Activated naive CD4-positive, alpha-beta T cell treated with anti-CD3 and anti-CD28 coated beads, Interleukin-2, amount 10 ng/mL, durations not matched to agents 7 days and 5 days (primary cell): Measurements from ENCODE around the gene WWOX.
"Not testable (repeated sequence)": the region's sequence is repeated elsewhere in the genome, so short reads cannot be mapped to it uniquely, and the experiment has no call there.

ENCODE experiments used
- CTCF ChIA-PET: fragments of 350-600 bp; sonication (Branson Sonifier 250); formaldehyde crosslinking; loops from one replicate; lab custom pipeline; 2021; ENCODE audit warnings: antibody characterized with exemption; lab: Charles Lee
- DNase-seq: peaks from one replicate; pipeline ENCODE4 v3.0.0-alpha.2; 2020
- H3K27ac Mint-ChIP-seq: one replicate; pipeline ENCODE4 v1.8.0; 2021; ENCODE audit warnings: mild to moderate bottlenecking, moderate library complexity, mixed read lengths
- H3K27me3 Mint-ChIP-seq: one replicate; pipeline ENCODE4 v1.8.0; 2021; ENCODE audit warnings: mild to moderate bottlenecking, mixed read lengths
- H3K36me3 Mint-ChIP-seq: one replicate; pipeline ENCODE4 v1.8.0; 2021; ENCODE audit warnings: mixed read lengths
- H3K4me1 Mint-ChIP-seq: one replicate; pipeline ENCODE4 v1.8.0; 2021; ENCODE audit warnings: mixed read lengths
- H3K4me3 Mint-ChIP-seq: one replicate; pipeline ENCODE4 v1.8.0; 2021; ENCODE audit warnings: mild to moderate bottlenecking, moderate library complexity, mixed read lengths
- H3K9me3 Mint-ChIP-seq: one replicate; pipeline ENCODE4 v1.8.0; 2021; ENCODE audit warnings: mixed read lengths

The WWOX gene

DNA sequence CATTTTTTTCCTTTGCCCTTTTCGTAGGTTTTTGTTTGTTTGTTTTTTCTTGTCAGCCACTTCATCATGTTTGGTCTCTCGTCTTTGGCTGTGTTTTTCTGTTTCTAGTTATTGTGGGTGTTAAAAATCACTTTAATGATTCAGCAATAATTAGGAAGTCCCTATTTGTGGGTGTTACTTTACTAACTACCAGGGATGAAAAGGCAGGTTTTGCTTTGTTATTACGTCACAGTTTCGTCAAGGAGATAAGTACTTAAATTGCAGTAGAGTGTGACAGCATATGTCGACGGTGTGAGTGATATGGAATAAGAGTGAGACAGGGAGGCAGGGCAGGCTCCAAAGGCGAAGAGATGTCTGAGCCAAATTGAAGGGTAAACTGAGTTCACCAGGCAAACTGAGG, 479.6 kb downstream of the WWOX start:
- no peaks in the 10 kb centered on the region for H3K4me1 Mint-ChIP-seq
- H3K4me3 Mint-ChIP-seq: no peak overlapping the region
- H3K27ac Mint-ChIP-seq: no peak overlapping the region
- no peak for DNase-seq
- no peaks in the 10 kb centered on the region for H3K27me3 Mint-ChIP-seq
- no peaks in the 10 kb centered on the region for H3K36me3 Mint-ChIP-seq
- CTCF ChIA-PET: interaction anchor here (0.6 kb wide), 1 partner anchor 51 kb away, joined by 3 read pairs; no protein-coding TSS in a partner anchor
- H3K9me3 Mint-ChIP-seq: no peaks in the 10 kb centered on the region

DNA sequence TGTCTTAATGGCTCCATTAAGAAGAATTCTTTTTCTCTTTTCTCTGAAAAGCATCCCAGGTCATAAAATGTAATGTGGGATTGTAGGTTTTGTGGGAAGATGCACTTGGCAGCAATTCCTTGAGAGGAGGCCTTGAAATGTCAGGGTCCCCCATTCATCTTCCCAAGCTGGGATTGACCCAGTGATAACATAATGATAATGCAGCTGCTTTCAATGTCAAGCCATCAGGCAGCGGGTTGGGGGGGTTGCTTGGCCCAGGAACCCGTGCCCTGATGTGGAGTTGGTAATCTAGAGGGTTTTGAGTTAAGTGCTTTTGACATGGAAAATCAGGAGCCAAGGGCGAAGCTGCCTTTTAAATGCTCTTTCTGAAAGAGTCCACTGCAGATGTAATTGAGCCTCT, 484.0 kb downstream of the WWOX start:
- Mint-ChIP-seq H3K4me1 (no peaks in the 10 kb centered on the region), H3K4me3 (no peak overlapping the region)
- CTCF ChIA-PET: no interaction called here

DNA sequence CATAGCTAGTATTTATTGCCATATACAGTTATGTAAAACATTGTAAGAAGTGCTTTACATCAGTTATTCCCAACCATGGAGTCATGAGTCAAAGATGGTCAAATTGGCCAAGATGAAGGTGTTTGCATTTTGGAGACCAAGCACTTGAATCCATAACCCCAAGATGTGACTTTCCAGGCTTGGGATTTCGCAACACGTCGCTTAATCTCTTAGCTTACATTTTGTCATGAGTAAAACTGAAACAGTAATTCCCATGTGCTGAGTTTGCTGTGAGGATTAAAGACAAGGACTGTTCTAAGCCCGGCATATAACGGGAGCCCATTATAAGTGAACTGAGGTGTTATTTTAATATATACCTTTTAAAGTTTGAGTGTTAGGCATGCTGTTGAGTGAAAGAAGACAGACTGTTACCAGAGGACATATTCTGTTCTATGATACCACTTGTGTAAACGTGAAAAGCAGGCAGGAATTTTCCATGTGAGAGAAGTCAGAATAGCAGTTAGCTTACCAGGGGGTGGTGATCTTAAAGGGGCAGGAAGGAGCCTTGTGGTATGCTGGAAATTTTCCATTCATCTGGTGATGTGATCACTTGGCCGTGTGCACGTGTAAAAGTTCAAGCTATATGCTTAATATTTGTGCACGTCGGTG, 484.9 kb downstream of the WWOX start:
- Mint-ChIP-seq H3K4me1 (no peaks in the 10 kb centered on the region), H3K9me3 (peaks cover 4% of the 10 kb centered on the region), H3K27ac (no peak overlapping the region), H3K27me3 (no peaks in the 10 kb centered on the region), H3K4me3 (no peak overlapping the region), H3K36me3 (no peaks in the 10 kb centered on the region)
- DNase-seq: no peak
- CTCF ChIA-PET: no interaction called here

More for the DNA sequence above, 484.0 kb downstream of the WWOX start:
- no peaks in the 10 kb centered on the region for H3K27me3 Mint-ChIP-seq
- no peak overlapping the region for H3K27ac Mint-ChIP-seq
- peaks cover 4% of the 10 kb centered on the region for H3K9me3 Mint-ChIP-seq
- no peaks in the 10 kb centered on the region for H3K36me3 Mint-ChIP-seq
- DNase-seq: no peak

DNA sequence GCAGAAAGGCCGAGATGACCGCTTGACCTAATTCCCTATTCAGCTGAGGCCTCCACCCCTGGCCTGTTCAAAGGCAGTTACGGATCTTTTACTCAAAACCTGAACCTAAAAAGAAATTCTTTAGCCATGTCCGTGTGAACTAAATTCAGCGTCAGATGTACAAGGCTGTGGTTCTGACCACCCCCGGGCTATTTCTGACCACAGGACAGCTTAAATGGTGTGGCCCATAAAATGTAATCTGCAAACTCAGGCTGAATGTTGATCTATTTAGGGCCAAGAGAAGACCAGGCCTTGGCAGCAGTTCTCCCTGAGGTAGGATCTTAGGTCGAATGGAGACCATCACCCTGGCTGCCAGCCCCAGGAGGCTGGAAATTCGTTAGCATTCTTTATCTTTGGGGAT, 485.5 kb downstream of the WWOX start:
- CTCF ChIA-PET: no interaction called here
- no peaks in the 10 kb centered on the region for H3K27me3 Mint-ChIP-seq

DNA sequence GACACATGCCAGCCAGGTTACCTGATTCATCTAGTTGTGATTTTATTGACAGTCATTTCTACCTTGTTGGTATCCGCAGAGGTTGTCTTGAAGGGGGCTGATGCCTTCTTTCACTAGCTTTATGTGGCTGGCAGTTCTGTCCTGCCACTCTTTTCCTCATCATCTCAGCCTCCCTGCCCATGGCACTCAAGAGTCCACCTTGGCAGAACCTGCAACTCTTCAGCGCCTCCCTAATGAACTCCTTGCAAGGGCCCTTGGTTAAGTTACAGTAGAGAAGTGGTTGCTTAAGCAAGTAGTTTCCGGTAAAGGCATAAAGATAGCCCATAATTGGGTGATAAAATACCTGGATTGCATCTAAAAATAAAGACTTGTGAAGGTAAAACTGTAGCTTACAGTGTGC, 489.9 kb downstream of the WWOX start:
- no peaks in the 10 kb centered on the region for H3K36me3 Mint-ChIP-seq
- CTCF ChIA-PET: no interaction called here
- H3K4me3 Mint-ChIP-seq: no peak overlapping the region
- H3K27me3 Mint-ChIP-seq: no peaks in the 10 kb centered on the region
- H3K27ac Mint-ChIP-seq: no peak overlapping the region
- H3K4me1 Mint-ChIP-seq: no peaks in the 10 kb centered on the region
- no peak for DNase-seq
- H3K9me3 Mint-ChIP-seq: peaks cover 4% of the 10 kb centered on the region

More for the DNA sequence above, 485.5 kb downstream of the WWOX start:
- H3K27ac Mint-ChIP-seq: no peak overlapping the region
- no peak for DNase-seq
- H3K4me1 Mint-ChIP-seq: no peaks in the 10 kb centered on the region
- H3K9me3 Mint-ChIP-seq: peaks cover 4% of the 10 kb centered on the region
- H3K36me3 Mint-ChIP-seq: no peaks in the 10 kb centered on the region
- no peak overlapping the region for H3K4me3 Mint-ChIP-seq

DNA sequence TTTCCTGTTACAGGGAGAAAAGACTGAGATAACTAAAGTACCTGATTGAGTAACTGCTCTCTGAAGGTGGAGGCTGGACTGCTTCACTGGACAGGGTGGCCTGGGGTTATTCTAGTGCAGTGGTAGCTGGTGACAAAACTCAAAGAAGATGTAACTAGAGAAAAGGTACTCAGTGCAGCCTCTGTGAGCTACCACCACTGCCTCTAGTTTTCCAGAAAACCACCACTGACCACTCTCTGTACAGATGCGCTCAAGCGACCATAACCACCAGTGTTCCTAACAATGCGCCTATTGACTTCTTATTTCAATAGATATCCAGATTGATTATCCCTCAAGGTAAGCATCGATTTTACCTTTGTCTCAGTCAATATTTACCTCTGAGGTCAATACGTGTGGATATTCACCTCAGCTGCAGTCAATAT, 492.2 kb downstream of the WWOX start:
- Mint-ChIP-seq H3K27me3 (no peaks in the 10 kb centered on the region), H3K36me3 (no peaks in the 10 kb centered on the region), H3K27ac (no peak overlapping the region), H3K4me3 (no peak overlapping the region), H3K9me3 (peaks cover 2% of the 10 kb centered on the region), H3K4me1 (no peaks in the 10 kb centered on the region)
- CTCF ChIA-PET: no interaction called here
- DNase-seq: no peak

DNA sequence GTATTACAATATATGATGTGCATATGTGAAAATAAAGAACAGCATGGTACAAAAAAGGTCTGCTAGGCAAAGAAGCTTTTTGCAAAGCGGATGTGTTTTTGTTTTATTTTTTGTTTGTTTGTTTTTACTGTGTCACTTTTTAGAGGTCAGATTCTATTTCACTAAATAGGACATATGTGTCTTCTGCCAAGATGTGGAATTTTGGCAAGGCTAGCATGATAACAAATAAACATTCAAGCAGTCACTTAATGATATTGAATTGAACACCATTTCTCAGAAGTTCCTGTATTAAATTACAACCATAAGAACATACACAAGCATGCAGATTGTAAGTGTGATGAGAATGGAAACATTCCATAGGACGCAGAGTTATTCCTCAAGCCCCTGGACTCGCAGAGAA, 492.7 kb downstream of the WWOX start:
- CTCF ChIA-PET: no interaction called here
- no peak for DNase-seq
- Mint-ChIP-seq H3K4me3 (no peak overlapping the region), H3K36me3 (no peaks in the 10 kb centered on the region), H3K4me1 (no peaks in the 10 kb centered on the region), H3K27ac (no peak overlapping the region), H3K27me3 (no peaks in the 10 kb centered on the region), H3K9me3 (peaks cover 2% of the 10 kb centered on the region)

DNA sequence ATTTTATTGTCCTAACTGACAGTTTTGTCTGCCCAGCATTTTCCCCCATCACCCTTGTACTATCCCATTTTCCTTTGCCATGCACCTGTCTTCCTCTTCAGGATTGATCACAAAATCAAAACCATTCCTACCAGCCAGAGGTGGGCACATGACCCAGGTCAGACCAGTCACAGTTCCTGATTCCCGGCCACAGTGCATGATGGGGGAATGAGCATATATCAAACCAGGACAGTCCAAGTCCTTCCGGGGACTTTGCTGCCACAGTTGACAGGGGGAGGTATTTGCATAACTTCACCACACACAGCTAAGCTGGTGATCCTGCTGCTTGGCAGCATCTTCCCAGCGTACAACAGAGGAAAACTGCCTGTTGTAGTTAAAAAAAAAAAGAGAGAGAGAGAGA, 493.9 kb downstream of the WWOX start:
- no peaks in the 10 kb centered on the region for H3K4me1 Mint-ChIP-seq
- no peaks in the 10 kb centered on the region for H3K36me3 Mint-ChIP-seq
- CTCF ChIA-PET: no interaction called here
- H3K9me3 Mint-ChIP-seq: no peaks in the 10 kb centered on the region
- no peak overlapping the region for H3K4me3 Mint-ChIP-seq
- H3K27me3 Mint-ChIP-seq: no peaks in the 10 kb centered on the region
- H3K27ac Mint-ChIP-seq: no peak overlapping the region
- no peak for DNase-seq

DNA sequence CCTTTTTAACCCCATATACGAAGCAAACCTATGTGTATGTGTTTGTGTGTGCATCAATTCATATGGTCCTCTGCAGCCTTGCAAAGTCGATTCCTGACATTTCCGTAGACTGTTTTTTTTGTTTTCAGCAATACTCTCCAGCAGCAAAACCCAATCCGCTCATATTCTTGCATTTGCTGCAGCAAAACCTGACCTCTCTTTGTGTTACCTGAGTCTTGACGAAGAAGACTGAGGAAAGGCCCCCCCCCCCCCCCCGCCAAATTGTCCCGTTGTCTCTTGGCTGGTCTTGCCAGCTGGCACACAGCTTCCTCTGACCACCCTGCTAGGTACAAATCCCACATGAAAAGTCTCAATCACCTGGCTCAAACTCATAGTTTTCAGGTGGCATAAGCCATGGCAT, 494.7 kb downstream of the WWOX start:
- Mint-ChIP-seq H3K27me3 (no peaks in the 10 kb centered on the region), H3K4me3 (no peak overlapping the region), H3K36me3 (no peaks in the 10 kb centered on the region), H3K4me1 (no peaks in the 10 kb centered on the region), H3K27ac (no peak overlapping the region), H3K9me3 (no peaks in the 10 kb centered on the region)
- CTCF ChIA-PET: no interaction called here
- DNase-seq: no peak

DNA sequence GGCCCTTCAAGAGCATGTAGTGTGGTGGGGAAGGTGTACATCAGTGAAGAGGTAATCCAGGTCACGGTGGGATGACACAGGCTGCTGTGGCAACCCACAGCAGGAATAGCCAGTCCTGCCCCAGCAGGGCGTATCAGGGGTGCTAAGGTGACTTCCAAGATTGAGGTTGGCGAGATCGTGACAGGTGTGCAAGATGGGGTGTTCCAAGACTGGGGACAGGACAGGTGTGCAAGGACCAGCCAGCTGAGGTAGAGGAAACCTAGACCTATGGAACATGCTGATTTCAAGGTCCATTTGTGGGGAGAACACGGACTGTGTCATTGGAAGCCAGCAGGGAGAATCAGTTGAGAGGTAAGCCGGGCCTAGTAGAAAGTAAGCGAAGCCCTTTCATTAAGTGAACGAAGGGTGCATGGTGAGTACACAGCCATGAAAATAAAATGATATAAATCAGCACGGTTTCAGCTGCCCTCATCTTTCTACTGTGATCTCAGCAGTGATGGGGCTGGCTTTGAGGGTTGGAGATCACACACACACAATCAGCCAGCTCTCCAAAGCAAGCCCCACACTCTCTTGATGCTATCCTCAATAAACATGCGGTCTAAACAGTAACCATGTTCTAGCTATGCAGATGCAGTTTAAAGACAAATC, 497.0 kb downstream of the WWOX start:
- no peaks in the 10 kb centered on the region for H3K9me3 Mint-ChIP-seq
- no peaks in the 10 kb centered on the region for H3K4me1 Mint-ChIP-seq
- DNase-seq: no peak
- no peak overlapping the region for H3K27ac Mint-ChIP-seq
- no peak overlapping the region for H3K4me3 Mint-ChIP-seq
- CTCF ChIA-PET: no interaction called here
- no peaks in the 10 kb centered on the region for H3K27me3 Mint-ChIP-seq
- no peaks in the 10 kb centered on the region for H3K36me3 Mint-ChIP-seq

DNA sequence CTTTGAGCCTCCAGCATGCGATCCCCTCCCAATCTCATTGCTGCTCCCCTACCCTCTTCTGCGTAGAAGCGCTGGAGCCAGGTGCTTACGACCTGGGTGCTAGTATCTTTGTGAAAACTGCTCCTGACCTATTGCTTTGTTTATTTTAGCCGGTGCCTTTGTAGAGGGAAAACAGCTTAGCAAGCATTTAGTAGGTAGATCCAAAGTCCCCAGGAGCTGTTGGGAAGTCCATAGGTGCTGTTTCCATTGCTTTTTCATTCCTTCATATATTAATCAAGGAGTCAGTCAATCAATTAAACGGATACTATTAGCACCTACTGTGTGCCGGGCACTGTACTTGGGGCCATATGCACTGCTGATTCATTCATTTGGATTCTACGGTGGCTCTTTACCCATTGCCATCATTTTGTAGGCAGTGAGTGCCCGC, 497.6 kb downstream of the WWOX start:
- H3K27me3 Mint-ChIP-seq: no peaks in the 10 kb centered on the region
- CTCF ChIA-PET: no interaction called here
- no peak overlapping the region for H3K4me3 Mint-ChIP-seq
- no peaks in the 10 kb centered on the region for H3K9me3 Mint-ChIP-seq
- H3K4me1 Mint-ChIP-seq: no peaks in the 10 kb centered on the region
- no peak overlapping the region for H3K27ac Mint-ChIP-seq
- no peak for DNase-seq
- no peaks in the 10 kb centered on the region for H3K36me3 Mint-ChIP-seq

DNA sequence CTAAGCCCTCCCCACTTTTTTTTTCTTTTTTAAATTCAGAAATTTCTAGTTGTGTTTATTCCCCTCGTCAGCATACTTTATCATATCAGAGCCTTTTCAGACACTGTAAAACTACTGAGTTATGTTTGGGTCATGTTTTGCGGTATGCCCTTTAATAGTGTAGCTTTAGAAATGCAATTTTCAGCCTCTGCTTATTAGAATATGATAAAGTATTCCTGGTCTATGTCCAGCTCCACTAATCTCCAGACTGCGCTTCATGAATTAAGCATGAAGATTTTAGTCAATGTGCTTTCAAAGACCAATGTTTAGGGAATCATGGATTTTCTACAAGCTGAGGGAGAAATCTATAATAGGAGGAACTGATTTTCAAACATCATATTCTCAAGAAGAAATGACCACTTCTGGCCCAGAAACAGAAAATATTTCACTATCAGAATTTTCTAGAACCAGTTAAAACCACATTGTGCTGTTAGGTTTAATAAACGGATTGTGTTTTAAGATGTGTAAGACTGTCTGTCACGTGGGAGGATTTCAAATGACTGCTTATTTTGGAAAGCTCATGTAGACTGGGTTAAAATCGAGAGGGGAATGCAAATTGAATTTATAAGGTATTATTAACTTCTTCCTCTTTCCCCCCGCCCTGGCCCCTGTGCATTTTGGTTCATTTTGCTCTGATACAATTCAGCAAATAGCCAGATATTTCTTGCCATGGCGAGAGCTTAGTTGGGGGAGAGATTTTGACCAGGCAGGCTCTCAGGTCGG, 498.5 kb downstream of the WWOX start:
- Mint-ChIP-seq H3K4me1 (no peaks in the 10 kb centered on the region), H3K4me3 (no peak overlapping the region), H3K36me3 (no peaks in the 10 kb centered on the region), H3K27me3 (no peaks in the 10 kb centered on the region), H3K27ac (no peak overlapping the region), H3K9me3 (no peaks in the 10 kb centered on the region)
- CTCF ChIA-PET: interaction anchor here (0.5 kb wide), 1 partner anchor 1514 kb away, joined by 3 read pairs; no protein-coding TSS in a partner anchor
- DNase-seq: no peak

DNA sequence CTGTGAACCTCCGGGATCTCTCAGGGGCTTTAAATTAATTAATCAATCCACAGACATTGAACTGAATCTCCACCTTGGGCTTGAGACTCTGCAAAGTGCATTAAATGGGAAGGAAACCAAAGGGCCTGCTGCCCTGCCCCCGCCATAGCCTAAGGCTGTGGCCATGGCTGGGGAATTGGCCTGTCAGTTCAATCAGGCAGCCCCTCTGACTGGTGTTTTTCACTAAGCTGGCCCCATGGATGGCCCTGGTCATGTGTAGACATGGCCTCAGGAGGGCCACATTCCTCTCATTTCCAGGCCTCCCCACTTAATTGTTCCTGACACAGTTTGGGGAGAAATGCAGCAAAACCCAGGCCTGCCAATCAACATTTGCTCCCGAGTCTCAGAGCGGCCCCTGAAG, 499.8 kb downstream of the WWOX start:
- no peak for DNase-seq
- H3K27me3 Mint-ChIP-seq: no peaks in the 10 kb centered on the region
- H3K27ac Mint-ChIP-seq: no peak overlapping the region
- no peaks in the 10 kb centered on the region for H3K36me3 Mint-ChIP-seq
- H3K4me3 Mint-ChIP-seq: no peak overlapping the region
- H3K9me3 Mint-ChIP-seq: no peaks in the 10 kb centered on the region
- CTCF ChIA-PET: no interaction called here
- no peaks in the 10 kb centered on the region for H3K4me1 Mint-ChIP-seq

DNA sequence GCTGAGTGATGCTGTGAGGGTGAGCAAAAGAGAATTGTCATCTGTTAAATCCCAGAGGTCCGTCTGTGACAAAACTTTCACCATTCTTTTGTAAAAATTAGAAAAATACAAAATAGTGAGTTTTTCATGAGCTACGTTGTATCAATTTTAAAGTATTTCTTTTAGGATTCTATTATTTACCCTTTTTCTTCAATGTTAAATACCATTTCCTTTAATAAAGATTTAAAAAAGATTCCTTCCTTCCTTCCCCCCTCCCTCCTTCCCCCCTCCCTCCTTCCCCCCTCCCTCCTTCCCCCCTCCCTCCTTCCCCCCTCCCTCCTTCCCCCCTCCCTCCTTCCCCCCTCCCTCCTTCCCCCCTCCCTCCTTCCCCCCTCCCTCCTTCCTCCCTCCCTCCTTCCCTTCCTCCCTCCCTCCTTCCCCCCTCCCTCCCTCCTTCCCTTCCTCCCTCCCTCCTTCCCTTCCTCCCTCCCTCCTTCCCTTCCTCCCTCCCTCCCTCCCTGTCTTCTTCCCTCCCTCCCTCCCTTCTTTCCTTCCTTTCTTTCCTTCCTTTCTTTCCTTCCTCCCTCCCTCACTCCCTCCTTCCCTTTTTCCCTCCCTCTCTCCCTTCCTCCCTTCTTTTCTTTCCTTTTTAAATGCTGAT, 505.1 kb downstream of the WWOX start:
- H3K27ac Mint-ChIP-seq, CTCF ChIA-PET, H3K27me3 Mint-ChIP-seq, H3K9me3 Mint-ChIP-seq, H3K4me1 Mint-ChIP-seq, DNase-seq, H3K4me3 Mint-ChIP-seq, H3K36me3 Mint-ChIP-seq: not testable (repeated sequence)
